HG03097 (cell line): ENCODE measurements around the gene EIF2D.
"Not testable (repeated sequence)": the region's sequence is repeated elsewhere in the genome, so short reads cannot be mapped to it uniquely, and the experiment has no call there.

Experiments
- ATAC-seq: cut with Tn5 transposase; IDR thresholded peaks from one replicate; pipeline ENCODE4 v1.9.1; 2021; ENCODE audit not compliant: unreplicated experiment, low FRiP score

The EIF2D gene

GRCh38 chr1:206635978-206636345 is 23.7 kb upstream of the EIF2D start:
- ATAC-seq, result no peak

GRCh38 chr1:206635080-206635977 is 23.1 kb upstream of the EIF2D start, which contains the start of gene DYRK3:
Gene DYRK3, plus strand, starts transcription at chr1:206635536. Its CDS starts 168 bp downstream, at chr1:206635704.
- ATAC-seq, result peak; percentile 86

DNA sequence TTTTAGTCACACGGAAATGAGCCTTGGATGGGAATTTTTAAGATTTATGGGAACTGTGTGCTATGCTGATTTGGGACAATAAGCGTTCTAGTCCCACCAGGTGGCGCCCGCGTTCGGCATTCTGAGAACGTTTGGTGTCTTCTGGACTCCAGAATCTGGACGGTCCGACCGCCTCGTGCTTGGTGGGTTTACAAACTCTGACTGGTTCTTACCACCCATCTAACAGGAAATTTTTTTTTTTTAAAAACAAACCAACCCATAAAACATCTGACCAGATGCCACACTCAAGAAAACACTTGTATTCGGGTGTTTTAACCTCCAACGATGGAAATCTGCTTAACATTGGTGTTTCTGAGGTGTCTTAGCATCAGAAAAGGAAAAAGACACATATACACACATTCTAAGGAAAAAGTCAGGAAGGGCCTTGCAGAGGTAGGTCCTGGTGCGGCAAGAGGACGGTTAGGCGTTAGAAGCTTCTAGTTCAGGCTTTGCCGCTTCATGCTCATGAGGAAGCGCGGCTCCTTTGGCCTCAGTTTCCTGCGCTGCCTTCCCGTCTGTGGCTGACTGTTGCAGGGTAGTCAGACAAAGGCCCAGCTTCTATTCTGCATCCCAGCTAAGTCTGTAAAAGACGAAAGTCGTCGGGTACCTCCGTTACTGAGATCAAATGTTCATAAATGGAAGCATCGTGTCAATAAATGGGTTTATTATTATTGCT is 22.3 kb upstream of the EIF2D start:
- no peak for ATAC-seq

DNA sequence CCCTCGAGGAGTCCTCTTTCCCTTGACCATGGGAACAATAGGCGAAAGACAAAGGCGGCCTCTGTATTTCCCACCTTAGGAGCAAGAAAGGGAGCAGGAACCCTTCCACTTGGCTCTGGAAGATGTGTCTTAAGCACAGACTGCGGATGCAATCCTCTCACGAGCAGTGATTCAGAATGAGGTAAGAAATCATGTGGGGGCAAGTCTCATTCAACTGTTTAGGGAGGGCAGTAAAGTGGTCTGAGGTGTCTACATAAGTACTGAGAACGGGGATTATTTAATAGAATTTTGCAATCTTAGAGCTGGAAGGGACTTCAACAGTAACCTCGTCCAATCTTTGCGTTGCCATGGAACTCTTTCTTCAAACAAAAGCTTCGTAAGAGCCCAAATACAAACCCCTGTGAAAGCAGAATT is 21.4 kb upstream of the EIF2D start:
- ATAC-seq, result no peak

GRCh38 chr1:206631085-206631509 is 18.8 kb upstream of the EIF2D start:
- ATAC-seq, result no peak

- ATAC-seq, result no peak
Measured at GRCh38 chr1:206628916-206629315, 16.7 kb upstream of the EIF2D start.

GRCh38 chr1:206626396-206626795 is 14.1 kb upstream of the EIF2D start:
- ATAC-seq, result not testable (repeated sequence)

DNA sequence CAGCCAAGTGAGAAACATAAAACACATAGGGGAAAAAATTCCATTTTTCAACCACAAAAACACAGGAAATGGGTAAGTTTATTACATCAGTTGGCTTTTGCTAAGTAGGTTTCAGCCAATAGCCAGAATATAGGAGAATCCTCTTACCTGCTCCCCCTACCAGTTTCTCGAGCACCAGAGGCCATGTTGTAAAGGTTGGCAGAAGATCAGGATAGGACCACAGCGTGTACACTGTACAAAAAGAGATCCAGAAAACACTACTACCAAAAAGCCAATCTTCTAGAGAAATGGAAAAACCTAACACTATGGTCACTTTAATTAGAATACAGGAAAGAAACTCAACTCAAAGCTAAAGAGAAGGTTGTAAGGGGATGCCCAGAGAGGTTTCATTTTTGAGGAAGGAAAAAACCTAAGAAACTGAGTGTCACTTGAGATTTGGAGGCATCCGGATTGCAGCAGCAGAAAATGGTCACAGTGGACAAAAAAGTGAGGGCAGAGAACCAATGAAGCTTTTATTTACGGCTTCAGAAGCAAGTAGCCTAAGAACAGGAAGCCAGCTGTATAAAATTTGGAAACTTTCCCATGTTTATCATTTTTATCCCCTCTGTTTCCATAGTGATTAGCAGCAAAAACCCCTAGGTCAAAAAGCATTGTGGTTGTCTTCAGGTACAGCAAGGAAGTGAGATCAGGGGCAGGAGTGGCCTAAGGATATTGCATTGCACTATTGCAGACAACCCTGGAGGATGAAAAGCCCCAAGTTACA is 2.9 kb downstream of the EIF2D start:
- ATAC-seq, result no peak

DNA sequence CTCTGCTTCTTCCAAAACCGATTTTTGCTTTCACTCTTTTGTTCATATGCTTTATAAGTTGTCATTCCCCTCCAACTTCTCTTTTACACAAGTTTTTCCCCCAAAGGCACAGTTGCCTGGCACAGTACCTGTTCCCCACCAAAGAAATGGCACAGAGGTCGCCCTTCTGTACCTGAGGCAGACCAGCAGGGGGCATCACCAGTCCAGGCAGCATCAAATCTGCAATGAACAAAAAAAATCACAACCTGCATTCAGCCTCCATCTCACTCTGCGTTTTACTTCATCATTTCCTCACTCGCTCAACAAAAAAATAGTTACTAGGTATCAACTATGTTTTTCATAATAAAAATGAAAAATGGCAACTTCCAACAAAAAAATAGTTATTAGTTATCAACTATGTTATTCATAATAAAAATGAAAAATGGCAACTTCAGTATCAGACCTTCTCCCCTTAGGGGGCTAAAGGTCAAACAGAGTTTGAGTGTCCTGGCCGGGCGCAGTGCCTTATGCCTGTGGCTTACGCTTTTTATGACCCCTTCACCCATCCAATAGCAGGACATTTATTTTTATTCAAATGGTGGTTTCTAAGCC is 4.1 kb downstream of the EIF2D start:
- ATAC-seq, result no peak

- ATAC-seq, result no peak
Measured at GRCh38 chr1:206606867-206607266, 5.4 kb downstream of the EIF2D start.

GRCh38 chr1:206604861-206605260 is 7.4 kb downstream of the EIF2D start:
- no peak for ATAC-seq

GRCh38 chr1:206600527-206600926 is 11.7 kb downstream of the EIF2D start:
- no peak for ATAC-seq

DNA sequence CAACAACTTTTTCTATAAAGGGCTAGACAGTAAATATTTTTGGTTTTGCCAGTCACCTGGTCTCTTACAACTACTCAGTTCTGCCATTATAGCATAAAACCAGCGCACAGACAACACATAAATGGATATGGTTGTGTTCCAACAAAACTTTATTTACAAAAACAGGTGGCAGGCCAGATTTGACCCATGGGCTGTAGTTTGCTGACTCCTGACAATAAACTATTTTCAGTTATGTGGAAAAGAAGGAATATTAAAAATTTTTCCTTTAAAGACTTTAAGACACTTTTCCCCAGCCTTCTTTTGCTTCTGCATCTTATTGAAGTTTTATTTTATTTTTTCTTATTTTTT is 16.0 kb downstream of the EIF2D start:
- ATAC-seq, result no peak

DNA sequence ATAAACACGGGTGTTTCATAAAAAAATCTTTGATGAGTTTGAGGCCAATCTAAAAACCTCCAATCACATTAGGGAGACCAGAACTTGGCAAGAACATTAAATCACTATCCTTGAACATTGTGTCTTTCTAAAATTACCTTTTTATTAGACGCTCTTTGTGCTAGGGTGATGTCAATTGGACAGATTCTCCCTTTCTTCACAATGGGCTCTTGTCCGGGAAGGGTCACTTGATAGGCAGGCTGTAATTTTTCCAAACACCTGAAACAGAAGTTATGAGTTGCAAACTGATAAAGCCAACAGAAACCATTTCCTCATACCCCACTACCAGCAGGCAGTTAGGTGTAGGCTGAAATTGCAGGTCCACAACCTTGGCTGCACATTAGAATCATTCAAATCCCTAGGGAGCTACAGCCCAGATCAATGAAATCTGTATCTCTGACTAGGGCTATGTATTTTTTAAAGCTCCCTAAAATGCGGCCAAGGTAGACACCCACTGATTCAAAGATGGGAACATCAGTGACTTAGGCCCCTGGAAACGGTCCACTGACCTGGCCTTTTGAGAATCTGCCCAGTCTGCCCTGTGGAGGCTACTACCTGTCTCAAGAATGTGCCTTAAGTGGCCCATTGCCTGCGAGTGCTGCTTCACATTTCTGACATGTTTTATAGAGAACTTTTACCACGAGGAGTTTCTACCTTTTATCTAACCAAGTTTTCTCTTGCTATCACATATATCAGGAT is 16.5 kb downstream of the EIF2D start:
- ATAC-seq, result no peak

- ATAC-seq, result no peak
Measured at GRCh38 chr1:206593351-206593925, 18.8 kb downstream of the EIF2D start.

DNA sequence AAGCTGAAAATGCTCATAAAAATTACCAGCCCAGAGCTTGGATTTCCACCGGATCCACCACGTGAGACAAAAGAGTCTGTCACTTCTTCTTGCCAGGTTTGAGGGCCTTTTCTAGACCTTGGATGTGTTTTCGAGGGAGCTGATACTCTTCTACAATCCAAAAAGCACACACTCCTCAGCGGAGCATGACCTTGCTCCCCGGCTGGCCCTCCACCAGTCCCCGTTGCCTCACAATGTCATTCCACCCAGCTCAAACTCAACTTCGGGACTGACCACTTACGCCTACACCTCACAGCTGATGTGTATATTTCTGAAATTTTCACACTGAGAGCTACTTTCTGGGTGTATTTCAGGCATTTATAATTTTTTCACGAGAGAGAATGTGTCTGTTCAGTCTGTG is 20.6 kb downstream of the EIF2D start:
- no peak for ATAC-seq

GRCh38 chr1:206591226-206591625 is 21.0 kb downstream of the EIF2D start:
- ATAC-seq, result no peak

DNA sequence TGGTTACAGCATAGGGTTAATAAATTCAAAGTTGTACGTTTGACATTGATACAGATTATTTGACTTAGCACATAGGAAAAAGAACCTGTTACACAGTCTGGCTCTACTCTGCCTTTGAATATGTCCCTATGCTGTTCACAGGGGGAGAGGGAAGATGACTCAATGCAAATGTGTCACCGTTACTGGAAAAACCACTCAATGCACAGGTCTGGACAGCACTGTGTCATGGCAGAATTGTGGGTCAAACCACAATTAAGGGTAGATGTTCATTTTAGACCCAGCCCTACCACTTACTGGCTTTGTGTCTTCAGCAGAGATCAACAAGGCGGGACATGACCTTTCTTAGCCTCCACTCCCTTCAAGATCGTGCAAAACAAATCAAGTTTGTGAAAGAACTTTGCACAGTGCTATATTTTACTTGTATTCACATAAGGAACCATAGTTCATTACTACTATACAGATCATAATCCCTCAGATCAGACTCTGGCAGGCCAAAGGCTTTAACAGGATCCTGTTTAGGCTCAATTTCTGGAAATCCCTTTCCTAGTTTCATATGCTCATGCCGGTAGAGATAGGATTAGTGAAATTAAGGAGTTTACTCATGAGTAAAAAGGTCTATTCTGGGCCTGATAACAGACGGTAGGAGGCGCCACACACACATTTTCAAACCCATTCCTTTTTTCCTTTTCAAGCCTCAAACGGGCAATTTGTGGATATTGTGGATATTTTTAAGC is 22.1 kb downstream of the EIF2D start:
- ATAC-seq, result no peak

GRCh38 chr1:206589206-206589605 is 23.1 kb downstream of the EIF2D start:
- no peak for ATAC-seq
